ENCODE results near the gene SMURF1.

The SMURF1 gene

DNA sequence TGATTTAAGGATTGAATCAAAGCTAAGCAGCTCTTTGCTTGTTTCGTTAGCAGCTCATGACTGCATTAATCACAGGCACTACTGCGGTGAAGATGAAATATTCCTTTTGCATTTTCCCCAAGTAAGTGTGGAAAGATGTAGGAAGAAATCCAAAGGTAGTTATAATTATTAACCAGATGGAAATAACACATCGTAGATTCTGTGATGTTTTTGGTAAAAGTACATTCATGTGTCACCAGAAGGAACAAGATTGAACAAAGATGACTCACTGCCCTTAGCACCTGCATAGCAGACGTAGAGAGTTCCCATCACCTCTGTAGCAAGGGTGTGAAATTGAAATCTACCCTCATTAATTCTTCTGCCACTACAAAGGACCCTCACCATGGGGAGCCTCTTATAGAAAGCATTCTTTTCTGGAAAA, 37.1 kb downstream of the SMURF1 start:
- Histone ChIP-seq H3K4me1 (ENCODE audit: insufficient read depth, low read length, severe bottlenecking) (peaks cover 26% of the 10 kb centered on the region), H3K9me2 (ENCODE audit: low read depth, low read length) (no peaks in the 10 kb centered on the region), H3K4me2 (ENCODE audit: low read length) (no peak overlapping the region), H3K36me3 (ENCODE audit: insufficient read depth, low read length) (no peaks in the 10 kb centered on the region), H3K79me2 (ENCODE audit: insufficient read depth, low read length) (peaks cover 47% of the 10 kb centered on the region), H3F3A (ENCODE audit: insufficient read depth, low read length) (no peaks in the 10 kb centered on the region), H4K20me1 (ENCODE audit: insufficient read depth, low read length) (no peaks in the 10 kb centered on the region), H3K9ac (ENCODE audit: low read length) (no peak overlapping the region), H3K4me3 (ENCODE audit: low read depth, low read length, poor library complexity, severe bottlenecking) (no peak overlapping the region), H2AFZ (ENCODE audit: low read length) (no peak overlapping the region), H3K27ac (ENCODE audit: low read depth, low read length, poor library complexity, severe bottlenecking) (no peak overlapping the region), H3K27me3 (ENCODE audit: insufficient read depth, low read length) (no peaks in the 10 kb centered on the region), H3K9me3 (ENCODE audit: low read length) (no peaks in the 10 kb centered on the region)
- TF ChIP-seq EZH2 (IDR thresholded peaks at IDR 0.05; ENCODE audit: borderline replicate concordance, low read length) (no peak), CTCF (IDR thresholded peaks at IDR 0.05; ENCODE audit: low read length) (no peak)

DNA sequence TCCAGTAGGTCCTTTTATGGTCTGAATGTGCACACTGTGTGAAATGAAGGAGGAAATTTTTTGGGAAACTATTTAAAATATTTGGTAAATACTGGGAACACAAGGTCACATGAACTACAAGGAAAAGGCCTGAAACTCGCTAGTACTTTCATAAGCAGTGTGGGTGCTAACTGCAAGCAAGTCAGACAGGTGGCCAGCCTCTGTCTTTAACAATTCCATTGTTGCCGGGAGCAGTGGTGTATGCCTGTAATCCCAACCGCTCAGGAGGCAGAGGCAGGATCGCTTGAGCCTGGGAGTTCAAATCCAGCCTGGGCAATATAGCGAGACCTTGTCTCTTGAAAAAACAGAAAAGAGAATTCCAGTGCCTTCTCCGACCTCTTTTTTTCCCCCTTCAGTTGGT, 37.5 kb downstream of the SMURF1 start:
- H3K4me2 ChIP-seq (ENCODE audit: low read length) = no peak overlapping the region
- H3K4me3 ChIP-seq (ENCODE audit: low read depth, low read length, poor library complexity, severe bottlenecking) = no peak overlapping the region
- no peaks in the 10 kb centered on the region for H3K9me2 ChIP-seq (ENCODE audit: low read depth, low read length)
- no peak overlapping the region for H3K27ac ChIP-seq (ENCODE audit: low read depth, low read length, poor library complexity, severe bottlenecking)
- no peaks in the 10 kb centered on the region for H3K9me3 ChIP-seq (ENCODE audit: low read length)
- H3K9ac ChIP-seq (ENCODE audit: low read length) = no peak overlapping the region
- H3K79me2 ChIP-seq (ENCODE audit: insufficient read depth, low read length) = peaks cover 45% of the 10 kb centered on the region
- TF ChIP-seq EZH2 (IDR thresholded peaks at IDR 0.05; ENCODE audit: borderline replicate concordance, low read length) (no peak), CTCF (IDR thresholded peaks at IDR 0.05; ENCODE audit: low read length) (no peak)
- H2AFZ ChIP-seq (ENCODE audit: low read length) = no peak overlapping the region
- H3K27me3 ChIP-seq (ENCODE audit: insufficient read depth, low read length) = no peaks in the 10 kb centered on the region
- no peaks in the 10 kb centered on the region for H4K20me1 ChIP-seq (ENCODE audit: insufficient read depth, low read length)
- no peaks in the 10 kb centered on the region for H3K36me3 ChIP-seq (ENCODE audit: insufficient read depth, low read length)
- no peaks in the 10 kb centered on the region for H3F3A ChIP-seq (ENCODE audit: insufficient read depth, low read length)
- peaks cover 24% of the 10 kb centered on the region for H3K4me1 ChIP-seq (ENCODE audit: insufficient read depth, low read length, severe bottlenecking)

DNA sequence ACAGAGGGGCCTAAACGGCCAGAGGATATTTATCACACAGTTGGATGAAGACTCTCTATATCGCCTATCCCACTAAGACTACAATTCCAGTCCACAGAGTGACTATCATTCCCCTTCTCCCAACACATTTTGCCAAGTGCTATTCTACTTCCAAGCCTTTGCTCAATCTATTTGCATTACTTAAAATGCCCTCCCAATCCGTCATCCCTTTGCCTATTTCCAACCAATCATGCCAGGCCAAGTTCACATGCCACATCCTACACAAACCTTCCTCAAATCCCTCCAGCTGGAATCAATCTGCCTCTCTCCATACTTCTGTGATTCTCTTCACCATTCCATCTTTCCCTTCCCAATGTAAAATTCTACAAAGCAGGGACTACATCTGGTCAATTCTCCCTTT, 38.2 kb downstream of the SMURF1 start:
- Histone ChIP-seq H3K4me3 (ENCODE audit: low read depth, low read length, poor library complexity, severe bottlenecking) (no peak overlapping the region), H3K36me3 (ENCODE audit: insufficient read depth, low read length) (no peaks in the 10 kb centered on the region), H3K9me3 (ENCODE audit: low read length) (no peaks in the 10 kb centered on the region), H3K27me3 (ENCODE audit: insufficient read depth, low read length) (no peaks in the 10 kb centered on the region), H3K9me2 (ENCODE audit: low read depth, low read length) (no peaks in the 10 kb centered on the region), H3K9ac (ENCODE audit: low read length) (no peak overlapping the region), H3K27ac (ENCODE audit: low read depth, low read length, poor library complexity, severe bottlenecking) (no peak overlapping the region), H3K4me1 (ENCODE audit: insufficient read depth, low read length, severe bottlenecking) (peaks cover 24% of the 10 kb centered on the region), H4K20me1 (ENCODE audit: insufficient read depth, low read length) (no peaks in the 10 kb centered on the region), H3K4me2 (ENCODE audit: low read length) (no peak overlapping the region), H3K79me2 (ENCODE audit: insufficient read depth, low read length) (peaks cover 46% of the 10 kb centered on the region), H3F3A (ENCODE audit: insufficient read depth, low read length) (no peaks in the 10 kb centered on the region), H2AFZ (ENCODE audit: low read length) (no peak overlapping the region)
- TF ChIP-seq CTCF (IDR thresholded peaks at IDR 0.05; ENCODE audit: low read length) (no peak), EZH2 (IDR thresholded peaks at IDR 0.05; ENCODE audit: borderline replicate concordance, low read length) (no peak)
